ENCODE data around the gene SLC9A9.

The SLC9A9 gene

GRCh38 chr3:143294188-143294587, 554.1 kb downstream of the SLC9A9 start:
- Mint-ChIP-seq H3K4me3 (no peak overlapping the region), H3K27ac (no peak overlapping the region)

GRCh38 chr3:143291836-143292447, 556.3 kb downstream of the SLC9A9 start:
- Mint-ChIP-seq H3K27ac (no peak overlapping the region), H3K36me3 (ENCODE audit: low read depth) (no peaks in the 10 kb centered on the region), H3K9me3 (no peaks in the 10 kb centered on the region), H3K27me3 (ENCODE audit: low read depth, poor library complexity) (peaks cover 9% of the 10 kb centered on the region), H3K4me1 (peaks cover 5% of the 10 kb centered on the region), H3K4me3 (no peak overlapping the region)
- no peak for TF ChIP-seq CTCF (IDR thresholded peaks at IDR 0.05)
- no peak for DNase-seq

More at GRCh38 chr3:143294188-143294587, 554.1 kb downstream of the SLC9A9 start:
- Mint-ChIP-seq H3K4me1 (peaks cover 5% of the 10 kb centered on the region), H3K9me3 (no peaks in the 10 kb centered on the region), H3K27me3 (ENCODE audit: low read depth, poor library complexity) (peaks cover 9% of the 10 kb centered on the region), H3K36me3 (ENCODE audit: low read depth) (no peaks in the 10 kb centered on the region)
- TF ChIP-seq CTCF (IDR thresholded peaks at IDR 0.05), result no peak
- DNase-seq, result no peak

DNA sequence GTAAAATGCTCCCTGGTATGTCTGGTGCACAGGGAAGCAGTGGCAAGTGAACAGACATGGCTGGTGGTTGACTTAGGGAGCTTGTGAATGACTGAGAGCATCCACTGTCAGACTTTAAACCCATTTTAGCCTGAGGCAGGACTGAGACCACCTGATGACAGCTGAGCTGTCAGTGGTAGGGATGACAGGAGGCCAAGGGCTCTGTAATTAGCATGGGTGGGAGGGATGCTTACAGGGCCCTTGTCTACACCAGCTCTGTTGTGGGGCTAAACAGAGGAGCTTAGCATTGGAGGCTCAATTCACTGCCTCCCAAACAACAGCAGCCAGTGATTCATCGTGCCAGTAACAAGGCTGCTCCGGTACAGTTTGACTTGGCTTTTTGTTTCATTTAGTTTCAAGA, 559.3 kb downstream of the SLC9A9 start:
- Mint-ChIP-seq H3K4me3 (no peak overlapping the region), H3K4me1 (peaks cover 8% of the 10 kb centered on the region), H3K9me3 (no peaks in the 10 kb centered on the region), H3K27me3 (ENCODE audit: low read depth, poor library complexity) (peaks cover 17% of the 10 kb centered on the region), H3K36me3 (ENCODE audit: low read depth) (no peaks in the 10 kb centered on the region), H3K27ac (no peak overlapping the region)
- no peak for TF ChIP-seq CTCF (IDR thresholded peaks at IDR 0.05)
- no peak for DNase-seq

DNA sequence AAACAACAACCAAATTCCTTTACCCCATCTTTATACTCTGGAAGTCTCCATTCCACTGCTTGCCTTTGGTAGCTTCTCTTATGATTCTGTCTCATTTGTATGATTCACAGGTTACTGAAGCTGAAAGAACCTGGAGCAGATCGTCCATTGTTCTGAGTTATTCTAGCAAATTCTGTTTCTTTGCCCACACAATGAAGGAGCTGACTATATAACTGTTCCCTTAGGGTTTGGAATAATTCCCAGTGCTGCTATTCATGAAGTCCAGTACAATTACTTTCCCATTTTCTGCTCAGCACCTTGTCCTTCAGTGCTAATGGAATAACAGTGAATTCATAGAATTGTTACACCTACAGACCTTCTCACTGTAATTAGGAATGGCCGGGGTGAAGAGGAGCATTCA, 560.9 kb downstream of the SLC9A9 start:
- H3K36me3 Mint-ChIP-seq (ENCODE audit: low read depth), result no peaks in the 10 kb centered on the region
- H3K27ac Mint-ChIP-seq, result no peak overlapping the region
- DNase-seq, result no peak
- no peak for TF ChIP-seq CTCF (IDR thresholded peaks at IDR 0.05)
- H3K27me3 Mint-ChIP-seq (ENCODE audit: low read depth, poor library complexity), result peaks cover 17% of the 10 kb centered on the region
- H3K9me3 Mint-ChIP-seq, result no peaks in the 10 kb centered on the region
- H3K4me3 Mint-ChIP-seq, result no peak overlapping the region
- H3K4me1 Mint-ChIP-seq, result peaks cover 15% of the 10 kb centered on the region

GRCh38 chr3:143286392-143287010, 561.8 kb downstream of the SLC9A9 start:
- no peak for TF ChIP-seq CTCF (IDR thresholded peaks at IDR 0.05)
- no peak for DNase-seq
- Mint-ChIP-seq H3K9me3 (no peaks in the 10 kb centered on the region), H3K4me1 (peaks cover 15% of the 10 kb centered on the region), H3K27me3 (ENCODE audit: low read depth, poor library complexity) (peaks cover 17% of the 10 kb centered on the region), H3K27ac (no peak overlapping the region), H3K4me3 (no peak overlapping the region), H3K36me3 (ENCODE audit: low read depth) (no peaks in the 10 kb centered on the region)

Data from nephron progenitor cell (in vitro differentiated cells).